ENCODE results near the gene MRPL42. TPM values are rescaled to one million over a fixed set of nuclear protein-coding genes. Genes with fewer than 3 reads are reported as not detected.

The MRPL42 gene
- total RNA-seq, 1 experiment from 2014 or later, result 108 TPM

- Histone ChIP-seq H2AFZ (ENCODE audit: low read length) (no peak overlapping the region), H3K56ac (ENCODE audit: insufficient read length, low read depth, low read length) (no peak overlapping the region), H2BK12ac (ENCODE audit: insufficient read length, low read depth, low read length) (no peak overlapping the region), H2BK15ac (ENCODE audit: low read depth, low read length) (no peak overlapping the region), H2AK5ac (ENCODE audit: insufficient read length, low read length) (no peak overlapping the region), H3K79me2 (ENCODE audit: insufficient read depth, low read length) (no peaks in the 10 kb centered on the region), H3K23ac (ENCODE audit: insufficient read length, low read depth, low read length) (no peak overlapping the region), H2BK5ac (ENCODE audit: insufficient read length, low read length) (no peak overlapping the region), H3K4me1 (ENCODE audit: insufficient read depth, low read length) (no peaks in the 10 kb centered on the region; the same call in 1 of the 2 replicates), H3K27ac (ENCODE audit: insufficient read length, low read depth, low read length) (no peak overlapping the region), H2BK20ac (ENCODE audit: low read depth, low read length, poor library complexity, severe bottlenecking) (no peak overlapping the region), H4K8ac (replicated peaks; ENCODE audit: insufficient read length, low read depth, low read length) (no peak overlapping the region), H3K23me2 (ENCODE audit: insufficient read length, low read depth, low read length, poor library complexity, severe bottlenecking) (no peaks in the 10 kb centered on the region), H2BK120ac (ENCODE audit: low read depth, low read length, poor library complexity, severe bottlenecking) (no peak overlapping the region), H3K18ac (ENCODE audit: insufficient read length, low read depth, low read length) (no peak overlapping the region), H3K9me3 (ENCODE audit: control insufficient read depth, low read depth, low read length) (no peaks in the 10 kb centered on the region), H4K5ac (ENCODE audit: insufficient read length, low read depth, low read length) (no peak overlapping the region), H3K4me2 (ENCODE audit: insufficient read depth, insufficient read length, low read length) (no peak overlapping the region), H3K79me1 (ENCODE audit: insufficient read depth, low read depth, low read length, poor library complexity, severe bottlenecking) (no peaks in the 10 kb centered on the region), H3K9ac (ENCODE audit: extremely low read depth, insufficient read length, low read length) (no peak overlapping the region), H4K20me1 (ENCODE audit: control insufficient read depth, insufficient read depth, insufficient read length) (no peaks in the 10 kb centered on the region), H3T11ph (ENCODE audit: low read length) (no peak overlapping the region), H3K4ac (ENCODE audit: low read depth, low read length) (no peak overlapping the region), H3K27me3 (ENCODE audit: insufficient read depth, low read length) (no peaks in the 10 kb centered on the region; the same call in 1 of the 2 replicates), H3K14ac (ENCODE audit: insufficient read depth, low read length) (no peak overlapping the region), H4K91ac (ENCODE audit: insufficient read length, low read depth, low read length) (no peak overlapping the region)
- no peak for TF ChIP-seq CTCF (conservative IDR thresholded peaks at IDR 0.05)
- Mint-ChIP-seq H3K9me3 (no peaks in the 10 kb centered on the region), H3K27ac (0 out of 7 replicates have a peak overlapping the region, but pooled peaks of 1 of the 3 experiments have one; percentile 4), H3K27me3 (ENCODE audit: low read depth) (peaks cover 3% of the 10 kb centered on the region; the same call in 1 of the 2 replicates), H3K4me1 (peaks cover 8 to 9% of the 10 kb centered on the region in 2 experiments), H3K36me3 (ENCODE audit: insufficient read depth in 1 of 3, low read depth in 3 of 3) (no peaks in the 10 kb centered on the region), H3K4me3 (no peak overlapping the region)
- WGBS (ENCODE audit: extremely low coverage, insufficient read length, low lambda C conversion rate), result no CpG with 5 or more reads among the region's 5 CpGs
- no peak for DNase-seq
These were observed 51.4 kb downstream of the MRPL42 start for GRCh38 chr12:93518725-93519124.

Data from H9 (cell line).